Ectodermal cell (in vitro differentiated cells): ENCODE results near the gene SLC28A3.

ENCODE experiments used
- H3K27ac ChIP-seq: 2 replicates; pipeline ENCODE4 v1.7.0; 2013; ENCODE audit warnings: mild to moderate bottlenecking, low read depth, low read length; ENCODE audit not compliant: insufficient read depth, poor library complexity, severe bottlenecking
- H3K27me3 ChIP-seq: 2 replicates; pipeline ENCODE4 v1.7.0; 2013; ENCODE audit warnings: mild to moderate bottlenecking, low read length; ENCODE audit not compliant: insufficient read depth, control insufficient read depth, poor library complexity, severe bottlenecking
- H3K36me3 ChIP-seq: one replicate; pipeline ENCODE4 v1.7.0; 2013; ENCODE audit warnings: low read length; ENCODE audit not compliant: control insufficient read depth, insufficient read depth
- H3K4me1 ChIP-seq: one replicate; pipeline ENCODE4 v1.7.0; 2013; ENCODE audit warnings: low read length; ENCODE audit not compliant: control insufficient read depth, insufficient read depth
- H3K4me3 ChIP-seq: 2 replicates; pipeline ENCODE4 v1.7.0; 2013; ENCODE audit warnings: low read depth, low read length, control low read depth; ENCODE audit not compliant: insufficient read depth
- H3K9me3 ChIP-seq: 2 replicates; pipeline ENCODE4 v1.7.0; 2013; ENCODE audit warnings: mild to moderate bottlenecking, low read length, moderate library complexity; ENCODE audit not compliant: control insufficient read depth
- WGBS, 2 experiments: methylation state at CpG; one replicate each; pipeline ENCODE4 v1.1.7; 2013; ENCODE audit warnings: missing lambda C conversion rate in 2 of 2; 5-methylcytosine and 5-hydroxymethylcytosine counted together

Gene SLC28A3

DNA sequence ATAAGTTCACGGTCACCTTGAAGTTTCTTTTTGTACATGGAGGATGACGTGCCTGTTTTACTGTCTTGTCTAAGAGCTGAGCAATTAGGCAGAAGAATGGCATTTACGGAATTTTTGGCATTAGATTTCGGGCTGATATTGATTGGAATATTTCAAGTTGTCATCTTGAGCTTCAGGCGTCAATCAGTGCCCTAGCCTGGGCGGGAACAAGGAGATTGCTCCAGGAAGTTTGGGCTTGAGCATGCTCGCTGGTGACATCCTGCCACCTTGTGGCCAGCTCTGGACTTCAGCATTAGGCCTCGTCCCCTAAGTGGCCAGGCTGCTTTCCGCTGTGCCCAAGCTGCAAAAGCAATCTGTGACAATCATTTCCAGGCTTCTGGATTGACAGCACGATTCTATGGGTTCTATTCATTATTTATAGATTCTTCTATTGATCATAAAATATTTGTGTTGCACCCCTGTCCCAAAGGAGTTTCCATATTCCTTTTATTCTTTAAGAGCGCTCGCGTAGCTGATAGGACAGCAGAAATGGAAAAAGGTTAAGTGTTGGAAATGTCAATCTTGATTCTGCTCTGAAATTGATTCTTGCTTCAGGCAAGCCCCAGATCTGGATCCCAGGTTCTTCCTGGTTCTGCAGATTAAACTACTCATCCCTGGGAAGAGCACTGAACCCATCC, 79.3 kb downstream of the SLC28A3 start:
- H3K4me3 ChIP-seq, result no peak overlapping the region
- WGBS, 2 experiments, result 43 to 48% methylated on average over 12 to 13 of the region's 13 CpGs
- no peaks in the 10 kb centered on the region for H3K36me3 ChIP-seq
- no peaks in the 10 kb centered on the region for H3K4me1 ChIP-seq
- H3K27ac ChIP-seq, result no peak overlapping the region
- no peaks in the 10 kb centered on the region for H3K9me3 ChIP-seq
- no peaks in the 10 kb centered on the region for H3K27me3 ChIP-seq

DNA sequence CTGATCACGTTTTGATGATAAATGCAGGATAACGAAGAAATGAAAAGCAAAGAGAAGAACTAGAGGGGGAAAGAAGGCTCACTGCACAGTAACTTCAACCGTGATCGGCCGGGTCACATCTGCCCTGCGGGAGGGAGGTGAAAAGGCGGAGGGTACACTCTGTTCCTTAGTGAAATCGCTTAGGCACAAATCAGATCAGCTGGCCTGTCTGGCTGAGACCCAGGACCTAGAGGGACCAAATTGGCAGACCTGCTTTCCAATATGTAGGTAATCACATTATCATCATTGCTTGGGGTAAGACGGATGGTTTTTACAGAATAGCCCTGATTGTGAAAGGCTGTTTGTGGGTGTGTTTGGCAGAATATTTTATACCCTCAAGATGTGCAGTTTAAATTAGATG, 82.2 kb downstream of the SLC28A3 start:
- Histone ChIP-seq H3K36me3 (no peaks in the 10 kb centered on the region), H3K4me3 (no peak overlapping the region), H3K27me3 (no peaks in the 10 kb centered on the region), H3K9me3 (no peaks in the 10 kb centered on the region), H3K4me1 (no peaks in the 10 kb centered on the region), H3K27ac (no peak overlapping the region)
- 76% methylated on average over 9 of the region's 9 CpGs for WGBS, 2 experiments

DNA sequence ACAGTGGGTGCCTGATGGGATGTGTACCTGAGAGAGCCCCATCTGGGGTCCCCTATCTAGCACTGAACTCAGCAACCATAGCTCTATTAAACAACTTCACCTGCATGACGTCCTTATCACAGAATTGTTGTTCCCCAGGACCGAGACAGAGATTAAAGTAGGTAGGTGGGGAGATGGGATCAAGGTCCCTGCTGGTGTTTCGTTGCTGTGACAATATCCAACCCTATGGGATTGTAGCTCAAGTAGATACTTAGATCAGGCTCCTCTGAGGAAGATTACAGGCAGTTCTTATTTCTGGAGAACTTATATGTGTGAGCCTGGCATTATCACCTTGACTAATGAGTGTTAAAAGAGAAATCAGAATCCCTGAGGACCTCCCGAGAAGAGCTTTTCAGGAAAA, 84.9 kb downstream of the SLC28A3 start:
- Histone ChIP-seq H3K9me3 (no peaks in the 10 kb centered on the region), H3K36me3 (no peaks in the 10 kb centered on the region), H3K27ac (no peak overlapping the region), H3K27me3 (no peaks in the 10 kb centered on the region), H3K4me3 (no peak overlapping the region), H3K4me1 (no peaks in the 10 kb centered on the region)
- WGBS, 2 experiments, result 86 to 88% methylated on average over 4 of the region's 4 CpGs

DNA sequence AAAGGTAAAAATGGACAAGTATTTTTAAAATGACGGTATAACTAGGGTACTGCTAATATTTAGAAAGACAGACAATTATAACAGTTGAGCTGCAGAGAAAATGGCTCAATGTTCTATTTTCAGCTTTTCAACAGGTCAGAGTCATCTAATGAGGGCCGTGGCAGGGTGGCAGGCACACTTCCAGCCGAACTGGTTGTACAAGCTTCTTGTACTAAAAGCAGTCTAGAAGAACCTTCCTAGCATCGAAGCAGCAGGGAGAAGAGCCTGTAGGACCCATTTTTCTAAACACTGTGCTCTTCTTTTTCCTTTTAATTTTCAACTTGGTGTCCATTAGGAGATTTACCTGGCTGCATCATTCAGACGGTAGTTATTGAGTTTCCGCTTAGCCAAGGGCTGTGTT, 85.6 kb downstream of the SLC28A3 start:
- Histone ChIP-seq H3K9me3 (no peaks in the 10 kb centered on the region), H3K27me3 (no peaks in the 10 kb centered on the region), H3K4me3 (no peak overlapping the region), H3K36me3 (no peaks in the 10 kb centered on the region), H3K27ac (no peak overlapping the region), H3K4me1 (no peaks in the 10 kb centered on the region)
- 93 to 94% methylated on average over 6 of the region's 6 CpGs for WGBS, 2 experiments

GRCh38 chr9:84251921-84252320, 88.6 kb downstream of the SLC28A3 start:
- H3K4me1 ChIP-seq, result no peaks in the 10 kb centered on the region
- H3K4me3 ChIP-seq, result no peak overlapping the region
- no peak overlapping the region for H3K27ac ChIP-seq
- H3K9me3 ChIP-seq, result no peaks in the 10 kb centered on the region
- no peaks in the 10 kb centered on the region for H3K27me3 ChIP-seq
- 91 to 93% methylated on average over 7 of the region's 7 CpGs for WGBS, 2 experiments
- H3K36me3 ChIP-seq, result no peaks in the 10 kb centered on the region

DNA sequence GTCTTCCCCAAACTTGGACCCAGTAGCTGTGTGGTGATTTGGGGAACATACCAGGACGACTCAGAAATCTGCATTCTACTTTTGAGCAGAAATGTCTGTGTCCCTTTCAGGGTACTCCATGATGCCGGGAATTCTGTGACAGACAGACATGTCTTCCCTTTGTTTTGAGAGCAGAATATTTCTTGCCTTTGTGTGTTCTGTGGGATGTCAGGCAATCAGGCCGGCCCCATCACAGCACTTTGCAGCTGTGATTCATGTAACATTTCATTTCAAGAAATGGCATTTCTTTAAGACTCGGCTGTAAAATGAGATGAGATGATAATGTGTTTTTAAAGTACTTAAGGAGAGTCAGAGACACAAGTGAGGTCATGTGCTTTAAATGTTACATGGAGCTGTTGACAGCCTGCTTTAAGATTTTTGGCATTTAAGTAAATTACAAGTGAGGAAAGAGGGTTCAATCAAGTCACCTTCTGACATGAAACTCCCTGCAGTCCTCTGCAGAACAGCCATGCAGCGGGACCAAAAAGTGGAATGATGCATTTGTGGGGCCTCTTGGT, 98.7 kb downstream of the SLC28A3 start:
- Histone ChIP-seq H3K4me1 (no peaks in the 10 kb centered on the region), H3K36me3 (no peaks in the 10 kb centered on the region), H3K27me3 (no peaks in the 10 kb centered on the region), H3K9me3 (no peaks in the 10 kb centered on the region), H3K27ac (no peak overlapping the region), H3K4me3 (no peak overlapping the region)
- 90 to 91% methylated on average over 5 of the region's 5 CpGs for WGBS, 2 experiments

- WGBS, 2 experiments, result 87 to 94% methylated on average over 2 of the region's 2 CpGs
- Histone ChIP-seq H3K27ac (no peak overlapping the region), H3K36me3 (no peaks in the 10 kb centered on the region)
Measured at GRCh38 chr9:84239343-84239742, 101.2 kb downstream of the SLC28A3 start.

GRCh38 chr9:84238652-84239051, 101.9 kb downstream of the SLC28A3 start:
- H3K36me3 ChIP-seq, result no peaks in the 10 kb centered on the region
- no peaks in the 10 kb centered on the region for H3K4me1 ChIP-seq
- no peak overlapping the region for H3K27ac ChIP-seq
- H3K27me3 ChIP-seq, result no peaks in the 10 kb centered on the region
- H3K4me3 ChIP-seq, result no peak overlapping the region
- H3K9me3 ChIP-seq, result no peaks in the 10 kb centered on the region
- WGBS, 2 experiments, result 92 to 93% methylated on average over 4 of the region's 4 CpGs

More at GRCh38 chr9:84239343-84239742, 101.2 kb downstream of the SLC28A3 start:
- H3K27me3 ChIP-seq, result no peaks in the 10 kb centered on the region
- no peaks in the 10 kb centered on the region for H3K9me3 ChIP-seq
- H3K4me3 ChIP-seq, result no peak overlapping the region
- H3K4me1 ChIP-seq, result no peaks in the 10 kb centered on the region

DNA sequence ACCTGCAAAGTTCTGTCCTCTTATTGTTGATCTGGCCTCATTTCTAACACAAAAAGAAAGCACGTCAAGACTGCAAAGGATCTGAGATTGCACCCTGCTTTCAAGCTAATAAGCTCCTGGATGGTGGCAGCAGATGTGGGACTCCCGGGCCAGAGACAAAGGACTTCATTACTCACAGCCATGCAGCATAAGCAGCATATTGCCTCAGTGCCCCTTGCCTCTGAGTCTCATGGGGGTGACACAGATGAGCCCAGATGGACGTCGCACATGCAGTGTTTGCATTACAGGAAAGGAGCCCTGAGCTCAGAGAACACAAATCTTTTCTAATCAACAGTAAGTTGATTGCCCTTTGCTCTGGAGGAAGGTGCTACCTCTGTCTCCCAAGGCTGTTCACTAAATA, 105.0 kb downstream of the SLC28A3 start:
- 89 to 92% methylated on average over 4 of the region's 4 CpGs for WGBS, 2 experiments
- Histone ChIP-seq H3K27ac (no peak overlapping the region), H3K4me3 (no peak overlapping the region), H3K9me3 (no peaks in the 10 kb centered on the region), H3K36me3 (no peaks in the 10 kb centered on the region), H3K27me3 (no peaks in the 10 kb centered on the region), H3K4me1 (peaks cover 4% of the 10 kb centered on the region)

DNA sequence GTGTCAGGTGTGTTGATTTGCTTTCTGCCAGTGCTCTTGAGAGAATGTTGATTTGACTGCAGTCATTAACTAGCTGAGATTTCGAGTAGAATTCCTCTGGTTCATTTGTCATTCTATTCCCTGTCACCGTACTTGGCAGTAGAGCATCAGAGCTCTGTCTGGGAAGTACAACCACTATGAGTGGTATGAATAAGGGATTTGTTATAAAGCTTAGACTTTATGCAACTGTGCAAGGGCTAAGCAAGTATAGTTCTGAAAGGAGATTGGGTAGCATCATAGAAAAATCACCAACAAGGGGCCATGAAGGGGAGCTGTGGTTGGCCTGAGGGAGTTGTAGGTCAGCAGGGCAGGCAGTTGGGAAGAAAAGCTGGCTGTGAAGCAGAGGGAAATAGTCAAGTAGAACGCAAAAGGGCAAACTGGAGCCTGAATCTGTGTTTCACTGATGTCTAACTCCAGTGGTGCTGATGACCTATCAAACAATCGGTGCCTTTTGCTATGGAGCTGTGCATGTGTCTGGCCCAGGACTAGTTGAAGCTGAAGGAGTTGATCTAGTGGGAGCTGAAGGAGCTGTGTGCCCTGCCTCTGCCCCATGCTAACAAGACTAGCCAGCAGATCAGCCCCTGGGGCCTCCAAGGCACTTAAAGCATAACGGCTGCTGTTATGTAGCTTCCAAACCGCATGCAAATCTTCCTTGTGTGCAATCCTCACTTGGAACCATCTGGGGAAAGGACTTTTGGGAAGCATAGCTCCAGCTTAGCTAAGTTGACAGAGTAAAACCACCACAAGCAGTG, 110.0 kb downstream of the SLC28A3 start:
- no peaks in the 10 kb centered on the region for H3K27me3 ChIP-seq
- 84 to 85% methylated on average over 6 of the region's 6 CpGs for WGBS, 2 experiments

More for the DNA sequence above, 110.0 kb downstream of the SLC28A3 start:
- H3K4me3 ChIP-seq, result no peak overlapping the region
- no peak overlapping the region for H3K27ac ChIP-seq
- H3K9me3 ChIP-seq, result no peaks in the 10 kb centered on the region
- H3K36me3 ChIP-seq, result no peaks in the 10 kb centered on the region
- H3K4me1 ChIP-seq, result peaks cover 14% of the 10 kb centered on the region
